HepG2 (cell line): Measurements from ENCODE around the gene SUPT6H. TPM values are rescaled to one million over a fixed set of nuclear protein-coding genes. Genes with fewer than 3 reads are reported as not detected.

Experiments
- AKAP8 ChIP-seq: sonication (generic); formaldehyde crosslinking; IDR thresholded peaks from 2 replicates; pipeline ENCODE4 v1.5.1; 2020; ENCODE audit warnings: mild to moderate bottlenecking, missing genetic modification reagents
- CREBL2 ChIP-seq: sonication (generic); formaldehyde crosslinking; IDR thresholded peaks from 2 replicates; pipeline ENCODE4 v1.8.1; 2023; ENCODE audit warnings: missing genetic modification reagents, mild to moderate bottlenecking, borderline replicate concordance
- DMAP1 ChIP-seq: IDR thresholded peaks from 2 replicates; pipeline ENCODE4 v1.6.1; 2016
- DPF2 ChIP-seq: sonication (generic); formaldehyde crosslinking; IDR thresholded peaks from 2 replicates; pipeline ENCODE4 v1.4.0; 2020; ENCODE audit warnings: mild to moderate bottlenecking, low read depth, missing genetic modification reagents, borderline replicate concordance
- FOSL2 ChIP-seq: sonication (generic); formaldehyde crosslinking; IDR thresholded peaks from 2 replicates; pipeline ENCODE4 v1.4.0; 2020; ENCODE audit warnings: missing genetic modification reagents
- FOXP4 ChIP-seq: sonication (generic); formaldehyde crosslinking; IDR thresholded peaks from 2 replicates; pipeline ENCODE4 v1.4.0; 2020; ENCODE audit warnings: missing genetic modification reagents
- KDM2A ChIP-seq: sonication (generic); formaldehyde crosslinking; IDR thresholded peaks from 2 replicates; pipeline ENCODE4 v1.4.0; 2020; ENCODE audit warnings: low read depth, missing genetic modification reagents, borderline replicate concordance
- KLF12 ChIP-seq: sonication (generic); formaldehyde crosslinking; IDR thresholded peaks from 2 replicates; pipeline ENCODE4 v1.4.0; 2020; ENCODE audit warnings: missing genetic modification reagents, borderline replicate concordance
- MED1 ChIP-seq: sonication (generic); formaldehyde crosslinking; IDR thresholded peaks from 2 replicates; pipeline ENCODE4 v1.4.0; 2020; ENCODE audit warnings: missing genetic modification reagents
- MTF2 ChIP-seq: sonication (generic); formaldehyde crosslinking; IDR thresholded peaks from 2 replicates; pipeline ENCODE4 v1.5.0; 2020; ENCODE audit warnings: missing genetic modification reagents, borderline replicate concordance
- NCOA5 ChIP-seq: sonication (generic); formaldehyde crosslinking; IDR thresholded peaks from 2 replicates; pipeline ENCODE4 v1.4.0; 2020; ENCODE audit warnings: missing genetic modification reagents
- RBM22 ChIP-seq: fragments of 200-400 bp; formaldehyde crosslinking; optimal IDR thresholded peaks from 2 replicates; pipeline ENCODE3; 2017; ENCODE audit warnings: mild to moderate bottlenecking, low read length, moderate library complexity
- SRSF9 ChIP-seq: fragments of 200-400 bp; formaldehyde crosslinking; IDR thresholded peaks from 2 replicates; pipeline ENCODE4 v1.6.1; 2018; ENCODE audit warnings: borderline replicate concordance, mild to moderate bottlenecking, low read depth, low read length; ENCODE audit not compliant: insufficient read depth, poor library complexity, severe bottlenecking
- STAT5B ChIP-seq: sonication (generic); formaldehyde crosslinking; IDR thresholded peaks from 2 replicates; pipeline ENCODE4 v1.4.0; 2020; ENCODE audit warnings: missing genetic modification reagents
- THRA ChIP-seq: sonication (generic); formaldehyde crosslinking; IDR thresholded peaks from 2 replicates; pipeline ENCODE4 v1.4.0; 2020; ENCODE audit warnings: missing genetic modification reagents, borderline replicate concordance
- ZBTB44 ChIP-seq: sonication (generic); formaldehyde crosslinking; IDR thresholded peaks from 2 replicates; pipeline ENCODE4 v1.4.0; 2020; ENCODE audit warnings: missing genetic modification reagents
- ZEB1 ChIP-seq: IDR thresholded peaks from 2 replicates; pipeline ENCODE4 v1.6.1; 2012; ENCODE audit warnings: mild to moderate bottlenecking, low read depth, inconsistent platforms; ENCODE audit not compliant: insufficient replicate concordance
- ZMYM2 ChIP-seq: sonication (generic); formaldehyde crosslinking; IDR thresholded peaks from 2 replicates; pipeline ENCODE4 v1.8.0; 2022; ENCODE audit warnings: mild to moderate bottlenecking, missing genetic modification reagents
- ZNF232 ChIP-seq: sonication (generic); formaldehyde crosslinking; IDR thresholded peaks from 2 replicates; pipeline ENCODE4 v1.4.0; 2020; ENCODE audit warnings: missing genetic modification reagents, borderline replicate concordance
- ZNF557 ChIP-seq: sonication (generic); formaldehyde crosslinking; IDR thresholded peaks from 2 replicates; pipeline ENCODE4 v1.4.0; 2020; ENCODE audit warnings: missing genetic modification reagents
- ZNF839 ChIP-seq: sonication (generic); formaldehyde crosslinking; IDR thresholded peaks from 2 replicates; pipeline ENCODE4 v1.4.0; 2020; ENCODE audit warnings: missing genetic modification reagents, mild to moderate bottlenecking, borderline replicate concordance
- ZSCAN20 ChIP-seq: sonication (generic); formaldehyde crosslinking; IDR thresholded peaks from 2 replicates; pipeline ENCODE4 v1.4.0; 2020; ENCODE audit warnings: missing genetic modification reagents, mild to moderate bottlenecking, borderline replicate concordance
- polyA plus RNA-seq, 8 experiments: library from polyadenylated mRNA; depleted of rRNA in 3 of 8; stranded (reverse) in 7 of 8; unstranded in 1 of 8; fragments of >200 nt; fragmentation: Illumina TruSeq in 4 of 8; extraction: Trizol in 4 of 8; gene quantifications; 2 replicates each; pipeline versions ENCODE4 v1.2.1 to v1.2.3, GENCODE V29; 2011 to 2016; ENCODE audit warnings: low read depth in 4 of 8, missing spikeins in 1 of 8, mixed read lengths in 1 of 8; ENCODE audit not compliant: insufficient read depth in 1 of 8
- total RNA-seq, 5 experiments: library from RNA; depleted of rRNA; stranded (reverse); fragments of >200 nt; fragmentation: Illumina TruSeq; extraction: Trizol; gene quantifications; 2 replicates each; pipeline ENCODE4 v1.2.3, GENCODE V29; 2016; ENCODE audit warnings: low read depth in 1 of 5

SUPT6H gene
- total and polyA plus RNA-seq, 2 of the 13 experiments (the other 11 are each of a cell fraction or from before 2014, with no cell fraction given) = 32.7 to 39.9 TPM

- peak; percentile 28; the same call in 1 of the 2 replicates for TF ChIP-seq THRA (CRISPR knock-in tag)
- TF ChIP-seq FOXP4 = no peak; the same call in 1 of the 2 replicates
- TF ChIP-seq KDM2A (CRISPR knock-in tag) = peak; percentile 99
- no peak; the same call in 1 of the 2 replicates for TF ChIP-seq ZNF232 (CRISPR knock-in tag)
- TF ChIP-seq ZEB1 = peak; percentile 5
- TF ChIP-seq CREBL2 = peak; percentile 53; the same call in 1 of the 2 replicates
- TF ChIP-seq ZNF839 = peak; percentile 76
- no peak for TF ChIP-seq ZNF557
- TF ChIP-seq KLF12 (CRISPR knock-in tag) = 0 out of 2 replicates have a peak, but pooled peaks have one; percentile 67
- TF ChIP-seq MTF2 (CRISPR knock-in tag) = no peak
- peak; percentile 5; the same call in 1 of the 2 replicates for TF ChIP-seq FOSL2 (CRISPR knock-in tag)
- peak; percentile 47 for TF ChIP-seq MED1 (CRISPR knock-in tag)
- peak; percentile 69; the same call in 1 of the 2 replicates for TF ChIP-seq DMAP1 (CRISPR knock-in tag)
- TF ChIP-seq ZMYM2 (CRISPR knock-in tag) = no peak
- TF ChIP-seq DPF2 = no peak
- TF ChIP-seq ZBTB44 = peak; percentile 83; the same call in 1 of the 2 replicates
- TF ChIP-seq AKAP8 (CRISPR knock-in tag) = peak; percentile 94
- peak; percentile 83; the same call in 1 of the 2 replicates for TF ChIP-seq ZSCAN20 (CRISPR knock-in tag)
- peak; percentile 11; the same call in 1 of the 2 replicates for TF ChIP-seq NCOA5 (CRISPR knock-in tag)
- TF ChIP-seq SRSF9 = no peak
- peak; percentile 71; the same call in 1 of the 2 replicates for TF ChIP-seq STAT5B (CRISPR knock-in tag)
- peak; percentile 92 for TF ChIP-seq RBM22
These were observed 63.7 kb downstream of the SUPT6H start (continued) for GRCh38 chr17:28725660-28726225.
